ENCODE results near the gene KCNIP2.
A peak's percentile ranks its signal among the peaks of the same experiment; 100 is the strongest.

The KCNIP2 gene

GRCh38 chr10:101879456-101880231, 36.0 kb upstream of the KCNIP2 start:
- H3K9me3 ChIP-seq (ENCODE audit: control insufficient read depth in 1 of 2, low read length in 2 of 2): no peaks in the 10 kb centered on the region
- no peak overlapping the region for H3K9ac ChIP-seq (ENCODE audit: low read depth in 1 of 2, low read length in 2 of 2)
- no peak overlapping the region for H3K27ac ChIP-seq (ENCODE audit: low read depth, low read length)
- H3K27me3 ChIP-seq (ENCODE audit: control insufficient read depth in 1 of 2, insufficient read depth in 2 of 2, low read length in 2 of 2): no peaks in the 10 kb centered on the region
- no peaks in the 10 kb centered on the region for H3K36me3 ChIP-seq (ENCODE audit: control insufficient read depth in 1 of 2, insufficient read depth in 2 of 2, low read length in 2 of 2)
- no peaks in the 10 kb centered on the region for H3K4me1 ChIP-seq (ENCODE audit: control insufficient read depth in 1 of 2, insufficient read depth in 2 of 2, low read length in 2 of 2)
- H3K4me3 ChIP-seq (ENCODE audit: low read depth in 1 of 2, low read length in 2 of 2): no peak overlapping the region

GRCh38 chr10:101878869-101879268, 35.3 kb upstream of the KCNIP2 start:
- Histone ChIP-seq H3K9ac (ENCODE audit: low read depth in 1 of 2, low read length in 2 of 2) (no peak overlapping the region), H3K27ac (ENCODE audit: low read depth, low read length) (no peak overlapping the region), H3K9me3 (ENCODE audit: control insufficient read depth in 1 of 2, low read length in 2 of 2) (no peaks in the 10 kb centered on the region), H3K4me3 (ENCODE audit: low read depth in 1 of 2, low read length in 2 of 2) (no peak overlapping the region), H3K36me3 (ENCODE audit: control insufficient read depth in 1 of 2, insufficient read depth in 2 of 2, low read length in 2 of 2) (no peaks in the 10 kb centered on the region), H3K4me1 (ENCODE audit: control insufficient read depth in 1 of 2, insufficient read depth in 2 of 2, low read length in 2 of 2) (no peaks in the 10 kb centered on the region), H3K27me3 (ENCODE audit: control insufficient read depth in 1 of 2, insufficient read depth in 2 of 2, low read length in 2 of 2) (no peaks in the 10 kb centered on the region)

- Histone ChIP-seq H3K9me3 (ENCODE audit: control insufficient read depth in 1 of 2, low read length in 2 of 2) (no peaks in the 10 kb centered on the region), H3K4me3 (ENCODE audit: low read depth in 1 of 2, low read length in 2 of 2) (no peak overlapping the region)
Measured at GRCh38 chr10:101875068-101875688, 31.6 kb upstream of the KCNIP2 start.

GRCh38 chr10:101874252-101874651, 30.7 kb upstream of the KCNIP2 start:
- Histone ChIP-seq H3K27me3 (ENCODE audit: control insufficient read depth in 1 of 2, insufficient read depth in 2 of 2, low read length in 2 of 2) (no peaks in the 10 kb centered on the region), H3K36me3 (ENCODE audit: control insufficient read depth in 1 of 2, insufficient read depth in 2 of 2, low read length in 2 of 2) (no peaks in the 10 kb centered on the region), H3K4me3 (ENCODE audit: low read depth in 1 of 2, low read length in 2 of 2) (no peak overlapping the region), H3K9me3 (ENCODE audit: control insufficient read depth in 1 of 2, low read length in 2 of 2) (no peaks in the 10 kb centered on the region), H3K9ac (ENCODE audit: low read depth in 1 of 2, low read length in 2 of 2) (no peak overlapping the region), H3K4me1 (ENCODE audit: control insufficient read depth in 1 of 2, insufficient read depth in 2 of 2, low read length in 2 of 2) (no peaks in the 10 kb centered on the region), H3K27ac (ENCODE audit: low read depth, low read length) (no peak overlapping the region)

More at GRCh38 chr10:101875068-101875688, 31.6 kb upstream of the KCNIP2 start:
- H3K27ac ChIP-seq (ENCODE audit: low read depth, low read length): no peak overlapping the region
- H3K4me1 ChIP-seq (ENCODE audit: control insufficient read depth in 1 of 2, insufficient read depth in 2 of 2, low read length in 2 of 2): no peaks in the 10 kb centered on the region
- no peaks in the 10 kb centered on the region for H3K27me3 ChIP-seq (ENCODE audit: control insufficient read depth in 1 of 2, insufficient read depth in 2 of 2, low read length in 2 of 2)
- H3K36me3 ChIP-seq (ENCODE audit: control insufficient read depth in 1 of 2, insufficient read depth in 2 of 2, low read length in 2 of 2): no peaks in the 10 kb centered on the region
- H3K9ac ChIP-seq (ENCODE audit: low read depth in 1 of 2, low read length in 2 of 2): no peak overlapping the region

- H3K4me3 ChIP-seq (ENCODE audit: low read depth in 1 of 2, low read length in 2 of 2): no peak overlapping the region
- no peaks in the 10 kb centered on the region for H3K9me3 ChIP-seq (ENCODE audit: control insufficient read depth in 1 of 2, low read length in 2 of 2)
- H3K4me1 ChIP-seq (ENCODE audit: control insufficient read depth in 1 of 2, insufficient read depth in 2 of 2, low read length in 2 of 2): no peaks in the 10 kb centered on the region
- no peak overlapping the region for H3K27ac ChIP-seq (ENCODE audit: low read depth, low read length)
- no peak overlapping the region for H3K9ac ChIP-seq (ENCODE audit: low read depth in 1 of 2, low read length in 2 of 2)
- H3K36me3 ChIP-seq (ENCODE audit: control insufficient read depth in 1 of 2, insufficient read depth in 2 of 2, low read length in 2 of 2): no peaks in the 10 kb centered on the region
- no peaks in the 10 kb centered on the region for H3K27me3 ChIP-seq (ENCODE audit: control insufficient read depth in 1 of 2, insufficient read depth in 2 of 2, low read length in 2 of 2)
Measured at GRCh38 chr10:101867931-101868330, 24.3 kb upstream of the KCNIP2 start.

GRCh38 chr10:101859530-101859929, 15.9 kb upstream of the KCNIP2 start:
- Histone ChIP-seq H3K4me3 (ENCODE audit: low read depth in 1 of 2, low read length in 2 of 2) (no peak overlapping the region), H3K9ac (ENCODE audit: low read depth in 1 of 2, low read length in 2 of 2) (no peak overlapping the region), H3K27ac (ENCODE audit: low read depth, low read length) (no peak overlapping the region), H3K9me3 (ENCODE audit: control insufficient read depth in 1 of 2, low read length in 2 of 2) (peaks cover 0 to 3% of the 10 kb centered on the region in 2 donors), H3K4me1 (ENCODE audit: control insufficient read depth in 1 of 2, insufficient read depth in 2 of 2, low read length in 2 of 2) (peaks cover 0 to 6% of the 10 kb centered on the region in 2 donors), H3K36me3 (ENCODE audit: control insufficient read depth in 1 of 2, insufficient read depth in 2 of 2, low read length in 2 of 2) (no peaks in the 10 kb centered on the region), H3K27me3 (ENCODE audit: control insufficient read depth in 1 of 2, insufficient read depth in 2 of 2, low read length in 2 of 2) (no peaks in the 10 kb centered on the region)

- H3K4me1 ChIP-seq (ENCODE audit: control insufficient read depth in 1 of 2, insufficient read depth in 2 of 2, low read length in 2 of 2): peaks cover 0 to 6% of the 10 kb centered on the region in 2 donors
- peak overlapping the region; percentile 5 for H3K27ac ChIP-seq (ENCODE audit: low read depth, low read length)
- peaks cover 0 to 3% of the 10 kb centered on the region in 2 donors for H3K9me3 ChIP-seq (ENCODE audit: control insufficient read depth in 1 of 2, low read length in 2 of 2)
- no peak overlapping the region for H3K4me3 ChIP-seq (ENCODE audit: low read depth in 1 of 2, low read length in 2 of 2)
- no peak overlapping the region for H3K9ac ChIP-seq (ENCODE audit: low read depth in 1 of 2, low read length in 2 of 2)
- no peaks in the 10 kb centered on the region for H3K36me3 ChIP-seq (ENCODE audit: control insufficient read depth in 1 of 2, insufficient read depth in 2 of 2, low read length in 2 of 2)
- H3K27me3 ChIP-seq (ENCODE audit: control insufficient read depth in 1 of 2, insufficient read depth in 2 of 2, low read length in 2 of 2): no peaks in the 10 kb centered on the region
Measured at GRCh38 chr10:101858723-101859500, 15.3 kb upstream of the KCNIP2 start.

GRCh38 chr10:101857802-101858476, 14.3 kb upstream of the KCNIP2 start:
- Histone ChIP-seq H3K27ac (ENCODE audit: low read depth, low read length) (peak overlapping the region; percentile 5), H3K36me3 (ENCODE audit: control insufficient read depth in 1 of 2, insufficient read depth in 2 of 2, low read length in 2 of 2) (no peaks in the 10 kb centered on the region), H3K9me3 (ENCODE audit: control insufficient read depth in 1 of 2, low read length in 2 of 2) (peaks cover 0 to 3% of the 10 kb centered on the region in 2 donors), H3K4me1 (ENCODE audit: control insufficient read depth in 1 of 2, insufficient read depth in 2 of 2, low read length in 2 of 2) (peaks cover 0 to 6% of the 10 kb centered on the region in 2 donors), H3K4me3 (ENCODE audit: low read depth in 1 of 2, low read length in 2 of 2) (no peak overlapping the region), H3K9ac (ENCODE audit: low read depth in 1 of 2, low read length in 2 of 2) (no peak overlapping the region), H3K27me3 (ENCODE audit: control insufficient read depth in 1 of 2, insufficient read depth in 2 of 2, low read length in 2 of 2) (no peaks in the 10 kb centered on the region)

- Histone ChIP-seq H3K27ac (ENCODE audit: low read depth, low read length) (no peak overlapping the region), H3K27me3 (ENCODE audit: control insufficient read depth in 1 of 2, insufficient read depth in 2 of 2, low read length in 2 of 2) (no peaks in the 10 kb centered on the region), H3K36me3 (ENCODE audit: control insufficient read depth in 1 of 2, insufficient read depth in 2 of 2, low read length in 2 of 2) (peaks cover 2% of the 10 kb centered on the region in 2 donors), H3K9me3 (ENCODE audit: control insufficient read depth in 1 of 2, low read length in 2 of 2) (peaks cover 0 to 3% of the 10 kb centered on the region in 2 donors), H3K9ac (ENCODE audit: low read depth in 1 of 2, low read length in 2 of 2) (no peak overlapping the region), H3K4me1 (ENCODE audit: control insufficient read depth in 1 of 2, insufficient read depth in 2 of 2, low read length in 2 of 2) (peaks cover 0 to 6% of the 10 kb centered on the region in 2 donors), H3K4me3 (ENCODE audit: low read depth in 1 of 2, low read length in 2 of 2) (no peak overlapping the region)
Measured at GRCh38 chr10:101856626-101857025, 13.0 kb upstream of the KCNIP2 start.

Data from duodenal mucosa (tissue), 2 donors.